ENCODE results near the gene PYGO2.

Gene PYGO2

GRCh38 chr1:154961207-154962155, at the start of gene PYGO2:
PYGO2 (minus strand) TSS chr1:154961782; CDS start chr1:154961576, 206 bp downstream.
- DNase-seq (ENCODE audit: low read depth), result peak; percentile 78

- no peak for DNase-seq (ENCODE audit: low read depth)
Measured at GRCh38 chr1:155011004-155011416, 49.4 kb upstream of the PYGO2 start.

GRCh38 chr1:155010211-155010918, 48.8 kb upstream of the PYGO2 start:
- no peak for DNase-seq (ENCODE audit: low read depth)

- DNase-seq (ENCODE audit: low read depth), result no peak
Measured at GRCh38 chr1:155009742-155010141, 48.2 kb upstream of the PYGO2 start.

GRCh38 chr1:155009221-155009711, 47.7 kb upstream of the PYGO2 start:
- DNase-seq (ENCODE audit: low read depth), result no peak

- DNase-seq (ENCODE audit: low read depth), result no peak
Measured at GRCh38 chr1:155008015-155008941, 46.7 kb upstream of the PYGO2 start.

GRCh38 chr1:155007251-155007828, 45.8 kb upstream of the PYGO2 start:
- DNase-seq (ENCODE audit: low read depth), result no peak

- peak; percentile 48 for DNase-seq (ENCODE audit: low read depth)
Measured at GRCh38 chr1:155006601-155007101, 45.1 kb upstream of the PYGO2 start.

GRCh38 chr1:155005076-155006011, 43.8 kb upstream of the PYGO2 start:
- DNase-seq (ENCODE audit: low read depth), result no peak

- no peak for DNase-seq (ENCODE audit: low read depth)
Measured at GRCh38 chr1:155004352-155005075, 42.9 kb upstream of the PYGO2 start.

GRCh38 chr1:155003766-155004351, 42.3 kb upstream of the PYGO2 start:
- peak; percentile 71 for DNase-seq (ENCODE audit: low read depth)

GRCh38 chr1:155003227-155003765, 41.7 kb upstream of the PYGO2 start:
- DNase-seq (ENCODE audit: low read depth), result peak; percentile 21

GRCh38 chr1:155002464-155003226, 41.1 kb upstream of the PYGO2 start, which contains the start of gene ZBTB7B:
ZBTB7B (plus strand) TSS chr1:155002802; CDS start chr1:155014661, 11,859 bp downstream.
- DNase-seq (ENCODE audit: low read depth), result peak; percentile 46

- peak; percentile 99 for DNase-seq (ENCODE audit: low read depth)
Measured at GRCh38 chr1:155001675-155002463, 40.3 kb upstream of the PYGO2 start.

- no peak for DNase-seq (ENCODE audit: low read depth)
Measured at GRCh38 chr1:155001425-155001674, 39.8 kb upstream of the PYGO2 start.

- DNase-seq (ENCODE audit: low read depth), result peak; percentile 83
Measured at GRCh38 chr1:155000726-155001424, 39.3 kb upstream of the PYGO2 start.

GRCh38 chr1:155000411-155000725, 38.8 kb upstream of the PYGO2 start:
- no peak for DNase-seq (ENCODE audit: low read depth)

Measured in EH (cell line).